ENCODE results near the gene MVP.
"Not testable (repeated sequence)": the region's sequence is repeated elsewhere in the genome, so short reads cannot be mapped to it uniquely, and the experiment has no call there.

Gene MVP

DNA sequence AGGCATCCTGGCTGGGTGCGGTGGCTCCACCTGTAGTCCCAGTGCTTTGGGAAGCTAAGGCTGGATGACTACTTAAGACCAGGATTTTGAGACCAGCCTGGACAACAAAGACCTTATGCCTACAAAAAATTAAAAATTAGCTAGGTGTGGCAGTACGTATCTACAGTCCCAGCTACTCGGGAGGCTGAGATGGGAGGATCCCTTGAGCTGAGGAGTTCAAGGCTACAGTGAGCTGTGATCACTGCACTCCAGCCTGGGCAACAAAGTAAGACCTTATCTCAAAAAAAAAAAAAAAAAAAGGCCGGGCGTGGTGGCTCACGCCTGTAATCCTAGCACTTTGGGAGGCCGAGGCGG lies 6.1 kb downstream of the MVP start:
- Histone ChIP-seq H3K9ac (ENCODE audit: insufficient read length) (no peak overlapping the region), H3K36me3 (ENCODE audit: insufficient read depth, low read length) (no peaks in the 10 kb centered on the region), H3K27ac (no peak overlapping the region), H3K4me3 (no peak overlapping the region), H3K9me3 (ENCODE audit: low read depth, low read length) (no peaks in the 10 kb centered on the region)
- TF ChIP-seq FOXP2 (optimal IDR thresholded peaks at IDR 0.05; ENCODE audit: control extremely low read depth, extremely low read length, insufficient read depth), result no peak
- TF ChIP-seq EZH2 (IDR thresholded peaks at IDR 0.05), result no peak
- no peak for TF ChIP-seq POLR2AphosphoS5 (IDR thresholded peaks at IDR 0.05; ENCODE audit: borderline replicate concordance, low read depth, low read length)
- no peak for DNase-seq (ENCODE audit: low read depth, low spot score)

GRCh38 chr16:29830774-29831173 lies 10.5 kb downstream of the MVP start:
- no peak for DNase-seq (ENCODE audit: low read depth, low spot score)
- H3K4me3 ChIP-seq, result no peak overlapping the region
- TF ChIP-seq POLR2AphosphoS5 (IDR thresholded peaks at IDR 0.05; ENCODE audit: borderline replicate concordance, low read depth, low read length) (no peak), FOXP2 (optimal IDR thresholded peaks at IDR 0.05; ENCODE audit: control extremely low read depth, extremely low read length, insufficient read depth) (no peak), EZH2 (IDR thresholded peaks at IDR 0.05) (no peak)
- H3K36me3 ChIP-seq (ENCODE audit: insufficient read depth, low read length), result no peaks in the 10 kb centered on the region
- no peaks in the 10 kb centered on the region for H3K9me3 ChIP-seq (ENCODE audit: low read depth, low read length)
- no peak overlapping the region for H3K9ac ChIP-seq (ENCODE audit: insufficient read length)
- no peak overlapping the region for H3K27ac ChIP-seq

GRCh38 chr16:29831490-29831889 lies 11.2 kb downstream of the MVP start:
- H3K36me3 ChIP-seq (ENCODE audit: insufficient read depth, low read length), result no peaks in the 10 kb centered on the region
- H3K4me3 ChIP-seq, result no peak overlapping the region
- no peak overlapping the region for H3K9ac ChIP-seq (ENCODE audit: insufficient read length)
- no peak for TF ChIP-seq POLR2AphosphoS5 (IDR thresholded peaks at IDR 0.05; ENCODE audit: borderline replicate concordance, low read depth, low read length)
- no peak for TF ChIP-seq EZH2 (IDR thresholded peaks at IDR 0.05)
- no peak for TF ChIP-seq FOXP2 (optimal IDR thresholded peaks at IDR 0.05; ENCODE audit: control extremely low read depth, extremely low read length, insufficient read depth)
- no peak overlapping the region for H3K27ac ChIP-seq
- DNase-seq (ENCODE audit: low read depth, low spot score), result no peak
- H3K9me3 ChIP-seq (ENCODE audit: low read depth, low read length), result no peaks in the 10 kb centered on the region

DNA sequence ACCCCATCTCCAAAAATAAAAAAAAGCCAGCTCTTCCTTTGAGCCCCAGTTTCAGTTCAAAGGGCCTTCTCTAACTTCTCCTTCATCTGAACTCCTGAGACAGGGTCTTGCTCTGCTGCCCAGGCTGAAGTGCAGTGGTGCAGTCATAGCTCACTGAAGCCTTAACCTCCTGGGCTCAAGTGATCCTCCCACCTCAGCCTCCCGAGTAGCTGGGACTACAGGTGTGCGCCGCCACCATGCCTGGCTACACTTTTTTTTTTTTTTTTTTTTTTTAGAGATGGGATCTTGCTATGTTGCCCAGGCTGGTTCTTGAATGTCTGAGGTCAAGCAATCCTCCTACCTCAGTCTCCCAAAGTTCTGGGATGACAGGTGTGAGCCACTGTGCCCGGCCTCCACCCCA lies 13.0 kb downstream of the MVP start:
- not testable (repeated sequence) for DNase-seq (ENCODE audit: low read depth, low spot score); H3K36me3 ChIP-seq (ENCODE audit: insufficient read depth, low read length); H3K4me3 ChIP-seq; H3K27ac ChIP-seq; H3K9ac ChIP-seq (ENCODE audit: insufficient read length); H3K9me3 ChIP-seq (ENCODE audit: low read depth, low read length)

- Histone ChIP-seq H3K27ac (no peak overlapping the region), H3K36me3 (ENCODE audit: insufficient read depth, low read length) (no peaks in the 10 kb centered on the region), H3K9ac (ENCODE audit: insufficient read length) (no peak overlapping the region), H3K9me3 (ENCODE audit: low read depth, low read length) (no peaks in the 10 kb centered on the region), H3K4me3 (no peak overlapping the region)
- DNase-seq (ENCODE audit: low read depth, low spot score), result no peak
- no peak for TF ChIP-seq EZH2 (IDR thresholded peaks at IDR 0.05)
- TF ChIP-seq FOXP2 (optimal IDR thresholded peaks at IDR 0.05; ENCODE audit: control extremely low read depth, extremely low read length, insufficient read depth), result no peak
- no peak for TF ChIP-seq POLR2AphosphoS5 (IDR thresholded peaks at IDR 0.05; ENCODE audit: borderline replicate concordance, low read depth, low read length)
Observed at GRCh38 chr16:29834079-29834478, 13.8 kb downstream of the MVP start.

DNA sequence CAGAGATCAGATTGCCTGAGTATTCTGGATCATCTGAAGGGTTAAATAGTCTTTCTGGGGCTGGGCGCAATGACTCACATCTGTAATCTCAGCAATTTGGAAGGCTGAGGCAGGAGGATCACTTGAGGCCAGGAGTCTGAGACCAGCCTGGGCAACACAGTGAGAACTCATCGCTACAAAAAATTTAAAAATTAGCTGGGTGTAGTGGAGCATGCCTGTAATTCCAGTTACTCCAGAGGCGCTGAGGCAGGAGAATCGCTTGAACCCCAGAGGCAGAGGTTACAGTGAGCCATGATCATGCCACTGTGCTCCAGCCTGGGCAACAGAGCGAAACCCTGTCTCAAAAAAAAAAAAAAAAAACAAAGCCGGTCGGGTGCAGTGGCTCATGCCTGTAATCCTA lies 15.7 kb downstream of the MVP start:
- H3K9ac ChIP-seq (ENCODE audit: insufficient read length), result no peak overlapping the region
- no peaks in the 10 kb centered on the region for H3K9me3 ChIP-seq (ENCODE audit: low read depth, low read length)
- DNase-seq (ENCODE audit: low read depth, low spot score), result no peak
- no peak overlapping the region for H3K4me3 ChIP-seq
- no peaks in the 10 kb centered on the region for H3K36me3 ChIP-seq (ENCODE audit: insufficient read depth, low read length)
- no peak overlapping the region for H3K27ac ChIP-seq
- TF ChIP-seq POLR2AphosphoS5 (IDR thresholded peaks at IDR 0.05; ENCODE audit: borderline replicate concordance, low read depth, low read length) (no peak), FOXP2 (optimal IDR thresholded peaks at IDR 0.05; ENCODE audit: control extremely low read depth, extremely low read length, insufficient read depth) (no peak), EZH2 (IDR thresholded peaks at IDR 0.05) (no peak)

DNA sequence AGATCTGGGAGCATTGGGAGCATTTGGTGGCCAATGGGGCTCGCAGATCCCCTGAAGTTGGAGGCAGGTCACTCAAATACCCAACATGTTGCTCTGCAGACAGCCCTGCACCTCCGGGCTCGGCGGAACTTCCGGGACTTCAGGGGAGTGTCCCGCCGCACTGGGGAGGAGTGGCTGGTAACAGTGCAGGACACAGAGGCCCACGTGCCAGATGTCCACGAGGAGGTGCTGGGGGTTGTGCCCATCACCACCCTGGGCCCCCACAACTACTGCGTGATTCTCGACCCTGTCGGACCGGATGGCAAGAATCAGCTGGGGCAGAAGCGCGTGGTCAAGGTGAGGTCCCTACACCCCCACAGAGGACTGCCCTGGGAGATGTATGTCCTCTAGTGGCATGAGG lies 16.4 kb downstream of the MVP start:
- H3K36me3 ChIP-seq (ENCODE audit: insufficient read depth, low read length), result no peaks in the 10 kb centered on the region

GRCh38 chr16:29837841-29838240 lies 17.6 kb downstream of the MVP start:
- Histone ChIP-seq H3K27ac (no peak overlapping the region), H3K36me3 (ENCODE audit: insufficient read depth, low read length) (no peaks in the 10 kb centered on the region), H3K9me3 (ENCODE audit: low read depth, low read length) (no peaks in the 10 kb centered on the region), H3K4me3 (no peak overlapping the region), H3K9ac (ENCODE audit: insufficient read length) (no peak overlapping the region)
- TF ChIP-seq EZH2 (IDR thresholded peaks at IDR 0.05) (no peak), FOXP2 (optimal IDR thresholded peaks at IDR 0.05; ENCODE audit: control extremely low read depth, extremely low read length, insufficient read depth) (no peak), POLR2AphosphoS5 (IDR thresholded peaks at IDR 0.05; ENCODE audit: borderline replicate concordance, low read depth, low read length) (no peak)
- no peak for DNase-seq (ENCODE audit: low read depth, low spot score)

More for the DNA sequence above, 16.4 kb downstream of the MVP start:
- no peak overlapping the region for H3K27ac ChIP-seq
- no peak overlapping the region for H3K9ac ChIP-seq (ENCODE audit: insufficient read length)
- DNase-seq (ENCODE audit: low read depth, low spot score), result no peak
- H3K4me3 ChIP-seq, result no peak overlapping the region
- H3K9me3 ChIP-seq (ENCODE audit: low read depth, low read length), result no peaks in the 10 kb centered on the region
- TF ChIP-seq FOXP2 (optimal IDR thresholded peaks at IDR 0.05; ENCODE audit: control extremely low read depth, extremely low read length, insufficient read depth), result no peak
- TF ChIP-seq POLR2AphosphoS5 (IDR thresholded peaks at IDR 0.05; ENCODE audit: borderline replicate concordance, low read depth, low read length), result no peak
- no peak for TF ChIP-seq EZH2 (IDR thresholded peaks at IDR 0.05)

GRCh38 chr16:29839822-29840221 lies 19.6 kb downstream of the MVP start:
- H3K4me3 ChIP-seq, result no peak overlapping the region
- H3K9me3 ChIP-seq (ENCODE audit: low read depth, low read length), result no peaks in the 10 kb centered on the region
- no peak overlapping the region for H3K27ac ChIP-seq
- H3K36me3 ChIP-seq (ENCODE audit: insufficient read depth, low read length), result no peaks in the 10 kb centered on the region
- no peak overlapping the region for H3K9ac ChIP-seq (ENCODE audit: insufficient read length)
- TF ChIP-seq EZH2 (IDR thresholded peaks at IDR 0.05), result no peak
- TF ChIP-seq POLR2AphosphoS5 (IDR thresholded peaks at IDR 0.05; ENCODE audit: borderline replicate concordance, low read depth, low read length), result no peak
- no peak for TF ChIP-seq FOXP2 (optimal IDR thresholded peaks at IDR 0.05; ENCODE audit: control extremely low read depth, extremely low read length, insufficient read depth)
- DNase-seq (ENCODE audit: low read depth, low spot score), result no peak

All from SK-N-MC (cell line).